ENCODE measurements around the gene CNIH2. TPM values are rescaled to one million over a fixed set of nuclear protein-coding genes. Genes with fewer than 3 reads are reported as not detected.

Gene CNIH2
- total RNA-seq, 4 donors from 2014 or later, result not detected

- H3K27me3 ChIP-seq, result no peaks in the 10 kb centered on the region
Observed at GRCh38 chr11:66238786-66239413, 39.1 kb upstream of the CNIH2 start.

GRCh38 chr11:66239511-66239910, 38.5 kb upstream of the CNIH2 start:
- in situ Hi-C loops (cut with MboI; ENCODE audit: low sequenced_read_pairs in 4 of 4) (no loop called here), intact Hi-C loops (cut with DNase I; ENCODE audit: low total_unique reads) (no loop called here)
- H3K27me3 ChIP-seq, result no peaks in the 10 kb centered on the region
- DNase-seq, result no peak
- peaks cover 0 to 34% of the 10 kb centered on the region in 2 donors for H3K36me3 ChIP-seq
- TF ChIP-seq CTCF (IDR thresholded peaks at IDR 0.05 in 4 of 5, conservative IDR thresholded peaks at IDR 0.05 in 1 of 5) (no peak), POLR2A (IDR thresholded peaks at IDR 0.05) (no peak)
- ATAC-seq, result no peak
- no peak overlapping the region for H3K27ac ChIP-seq
- H3K4me3 ChIP-seq, result no peak overlapping the region
- H3K9me3 ChIP-seq, result no peaks in the 10 kb centered on the region
- peaks cover 10 to 16% of the 10 kb centered on the region in 2 donors for H3K4me1 ChIP-seq

More at GRCh38 chr11:66238786-66239413, 39.1 kb upstream of the CNIH2 start:
- ATAC-seq (no peak), DNase-seq (no peak)
- in situ Hi-C loops (cut with MboI; ENCODE audit: low sequenced_read_pairs in 4 of 4), result no loop called here
- intact Hi-C loops (cut with DNase I; ENCODE audit: low total_unique reads), result no loop called here
- TF ChIP-seq POLR2A (IDR thresholded peaks at IDR 0.05) (no peak), CTCF (IDR thresholded peaks at IDR 0.05 in 4 of 5, conservative IDR thresholded peaks at IDR 0.05 in 1 of 5) (no peak)
- H3K4me3 ChIP-seq, result no peak overlapping the region
- H3K27ac ChIP-seq, result no peak overlapping the region
- H3K9me3 ChIP-seq, result no peaks in the 10 kb centered on the region
- peaks cover 0 to 38% of the 10 kb centered on the region in 2 donors for H3K36me3 ChIP-seq
- peaks cover 10 to 16% of the 10 kb centered on the region in 2 donors for H3K4me1 ChIP-seq

- DNase-seq, result no peak
- Histone ChIP-seq H3K36me3 (peaks cover 0 to 33% of the 10 kb centered on the region in 2 donors), H3K27ac (peak overlapping the region in 1 of 4 donors; percentile 53), H3K4me3 (no peak overlapping the region), H3K9me3 (no peaks in the 10 kb centered on the region), H3K27me3 (no peaks in the 10 kb centered on the region), H3K4me1 (peaks cover 10 to 16% of the 10 kb centered on the region in 2 donors)
- peak in 1 of 2 donors; percentile 12 for ATAC-seq
- intact Hi-C loops (cut with DNase I; ENCODE audit: low total_unique reads) (no loop called here), in situ Hi-C loops (cut with MboI; ENCODE audit: low sequenced_read_pairs in 4 of 4) (no loop called here)
- TF ChIP-seq CTCF (IDR thresholded peaks at IDR 0.05 in 4 of 5, conservative IDR thresholded peaks at IDR 0.05 in 1 of 5) (no peak), POLR2A (IDR thresholded peaks at IDR 0.05) (no peak)
Observed at GRCh38 chr11:66239998-66240780, 37.8 kb upstream of the CNIH2 start.

GRCh38 chr11:66240781-66241136, 37.2 kb upstream of the CNIH2 start:
- intact Hi-C loops (cut with DNase I; ENCODE audit: low total_unique reads) (no loop called here), in situ Hi-C loops (cut with MboI; ENCODE audit: low sequenced_read_pairs in 4 of 4) (no loop called here)
- peaks cover 0 to 27% of the 10 kb centered on the region in 2 donors for H3K36me3 ChIP-seq

More at GRCh38 chr11:66240781-66241136, 37.2 kb upstream of the CNIH2 start:
- peak; percentile 61 to 94 for ATAC-seq
- Histone ChIP-seq H3K27me3 (no peaks in the 10 kb centered on the region), H3K4me1 (peaks cover 10 to 16% of the 10 kb centered on the region in 2 donors), H3K27ac (peak overlapping the region in 1 of 4 donors; percentile 53), H3K9me3 (no peaks in the 10 kb centered on the region), H3K4me3 (no peak overlapping the region)
- no peak for TF ChIP-seq CTCF (IDR thresholded peaks at IDR 0.05 in 4 of 5, conservative IDR thresholded peaks at IDR 0.05 in 1 of 5)
- no peak for TF ChIP-seq POLR2A (IDR thresholded peaks at IDR 0.05)
- DNase-seq, result peak in 1 of 2 donors; percentile 38

Data from gastrocnemius medialis (tissue), 4 donors.